GM18505 (cell line): Measurements from ENCODE around the gene TEX51.

Experiments used
- ATAC-seq: cut with Tn5 transposase; IDR thresholded peaks from one replicate; pipeline ENCODE4 v1.9.1; 2021; ENCODE audit not compliant: unreplicated experiment
- POLR2A ChIP-seq: IDR thresholded peaks from 4 replicates; pipeline ENCODE4 v1.6.1; 2011; ENCODE audit warnings: borderline replicate concordance; ENCODE audit not compliant: insufficient read depth, insufficient read length; ENCODE audit errors: extremely low read depth

Gene TEX51

DNA sequence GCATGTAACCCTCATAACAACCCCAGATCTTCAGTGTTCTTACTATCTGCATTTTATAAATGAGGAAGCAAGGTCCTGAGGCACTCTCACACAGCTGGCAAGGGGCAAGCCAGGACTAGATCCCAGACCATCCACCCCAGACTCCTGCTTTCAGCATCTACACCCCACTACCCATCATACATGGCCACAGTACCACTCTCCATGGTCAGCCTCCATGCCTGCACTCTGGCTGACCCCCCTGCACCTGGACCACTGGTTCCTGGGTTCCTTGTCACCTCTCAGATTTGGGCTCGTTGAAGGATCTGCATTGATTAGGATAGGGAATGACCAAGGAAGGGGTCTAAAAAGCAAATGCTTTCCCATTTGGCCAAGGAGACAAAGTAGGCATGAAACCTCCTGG is 36.0 kb upstream of the TEX51 start:
- TF ChIP-seq POLR2A: no peak
- no peak for ATAC-seq

DNA sequence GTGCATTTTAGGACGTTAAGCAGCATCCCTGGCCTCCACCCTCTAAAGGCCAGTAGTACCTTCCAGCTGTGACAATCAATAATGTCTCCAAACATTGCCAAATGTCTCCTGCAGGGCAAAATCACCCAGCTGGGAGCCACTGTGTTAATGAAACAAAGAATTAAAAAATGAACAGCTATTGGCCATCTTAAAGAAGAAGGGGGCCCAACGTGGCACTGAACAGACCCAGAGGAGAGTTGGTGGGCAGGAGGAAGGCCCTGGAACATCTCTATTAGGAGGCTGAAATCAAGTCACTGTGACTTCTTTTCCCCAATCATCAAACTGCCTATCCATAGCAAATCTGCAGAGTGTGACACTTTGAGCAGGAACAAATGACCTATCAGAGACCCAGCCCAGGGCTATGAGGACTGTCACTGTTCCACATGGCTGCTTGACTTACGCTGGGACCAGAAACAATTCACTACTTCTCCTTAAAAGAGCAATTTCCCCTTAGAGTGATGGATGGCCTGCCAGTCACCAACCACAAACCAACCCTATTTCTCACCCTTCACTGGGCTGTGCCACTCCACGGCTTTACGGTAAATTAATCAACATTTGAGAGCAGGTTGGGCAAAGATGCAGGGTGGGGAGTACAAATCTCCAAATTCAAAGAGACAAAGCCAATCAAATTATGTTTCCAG is 35.2 kb upstream of the TEX51 start:
- no peak for ATAC-seq
- no peak for TF ChIP-seq POLR2A

DNA sequence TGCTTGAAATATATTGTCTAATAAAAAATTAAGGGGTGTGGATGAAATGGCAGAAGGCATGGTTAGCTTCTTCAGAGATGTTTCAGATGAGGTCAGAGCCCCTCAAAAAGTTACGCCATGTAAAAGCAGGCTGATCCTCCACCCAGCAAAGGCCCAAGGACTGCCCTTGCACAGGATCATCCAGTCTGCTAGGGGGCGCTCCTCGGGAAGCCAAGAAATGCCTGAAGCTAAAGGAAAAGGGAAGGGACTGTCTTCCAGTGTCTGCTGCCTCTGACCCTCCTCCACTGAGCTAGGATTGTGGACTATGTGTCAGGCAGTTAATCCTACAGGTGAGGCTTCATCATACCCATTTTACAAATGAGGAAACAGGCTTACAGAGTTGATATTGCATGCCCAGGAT is 33.8 kb upstream of the TEX51 start:
- no peak for TF ChIP-seq POLR2A
- no peak for ATAC-seq

DNA sequence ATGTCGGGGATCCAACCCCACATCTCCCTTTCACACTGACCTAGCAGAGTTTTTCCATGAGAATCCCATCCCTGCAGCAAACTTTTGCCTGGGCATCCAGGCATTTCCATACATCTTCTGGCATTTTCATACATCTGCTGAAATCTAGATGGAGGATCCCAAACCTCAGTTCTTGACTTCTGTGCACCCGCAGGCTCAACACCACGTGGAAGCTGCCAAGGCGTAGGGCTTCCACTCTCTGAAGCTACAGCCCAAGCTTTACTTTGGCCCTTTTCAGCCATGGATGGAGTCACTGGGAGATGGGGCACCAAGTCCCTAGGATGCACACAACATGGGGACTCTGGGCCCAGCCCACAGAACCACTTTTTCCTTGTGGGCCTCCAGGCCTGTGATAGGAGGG is 32.2 kb upstream of the TEX51 start:
- no peak for TF ChIP-seq POLR2A
- ATAC-seq: no peak

DNA sequence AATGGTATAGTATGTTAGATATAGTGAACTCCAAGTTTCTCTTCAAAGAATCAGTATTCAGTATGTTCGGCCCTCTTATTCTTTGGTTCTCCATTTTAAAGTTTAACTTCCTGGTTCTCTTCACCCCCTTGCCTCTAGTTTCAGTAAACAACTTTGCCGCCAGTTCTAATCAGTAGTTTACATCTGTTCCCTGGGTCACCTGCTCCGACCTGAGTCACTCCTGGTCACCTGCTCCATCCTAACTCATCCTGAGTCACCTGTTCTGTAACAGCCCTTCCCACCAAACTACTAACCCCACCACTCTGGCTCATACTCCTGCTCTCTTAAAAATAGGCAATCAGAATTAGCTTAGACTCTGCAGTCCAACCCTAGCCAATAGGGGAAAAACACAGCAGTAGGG is 23.7 kb upstream of the TEX51 start:
- TF ChIP-seq POLR2A: no peak
- no peak for ATAC-seq

DNA sequence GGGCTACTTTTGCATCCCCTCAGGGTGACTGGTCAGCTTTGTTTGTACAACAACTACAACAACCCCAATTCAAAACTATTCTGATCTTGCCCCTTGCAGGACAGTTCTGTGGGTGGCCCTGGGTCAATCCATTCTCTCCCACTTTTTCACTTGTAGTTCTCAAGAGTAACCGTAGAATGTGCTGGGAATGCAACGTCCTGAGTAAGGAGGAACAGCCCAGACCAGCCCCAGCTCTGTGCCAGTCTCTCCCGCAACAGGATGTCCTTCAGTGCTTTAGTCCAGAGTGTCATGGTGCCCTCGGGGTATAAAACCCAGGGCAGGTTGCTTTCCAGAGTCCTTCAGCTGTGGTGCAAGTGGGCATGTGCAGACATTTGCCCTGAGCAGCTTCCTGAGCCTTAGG is 22.1 kb upstream of the TEX51 start:
- TF ChIP-seq POLR2A: no peak
- no peak for ATAC-seq

DNA sequence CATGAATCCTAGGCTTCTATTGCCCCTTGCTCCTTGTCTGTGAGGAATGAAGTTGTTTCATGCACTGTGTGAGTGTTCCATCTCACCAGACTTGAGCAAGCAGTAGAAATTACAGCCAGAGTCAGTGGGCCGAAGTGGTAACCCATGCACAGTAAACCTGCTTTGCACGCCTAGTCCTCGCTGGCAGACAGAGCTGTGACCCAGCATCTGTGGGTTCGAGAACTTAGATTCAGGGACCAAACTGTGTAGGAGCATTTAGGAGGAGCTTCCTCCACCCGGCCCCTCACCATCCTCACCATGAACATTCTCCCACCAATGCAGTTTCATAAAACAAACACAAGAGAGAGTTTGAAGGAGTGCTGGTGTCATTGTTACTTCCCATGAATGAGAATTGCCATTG is 21.6 kb upstream of the TEX51 start:
- ATAC-seq: no peak
- TF ChIP-seq POLR2A: no peak

DNA sequence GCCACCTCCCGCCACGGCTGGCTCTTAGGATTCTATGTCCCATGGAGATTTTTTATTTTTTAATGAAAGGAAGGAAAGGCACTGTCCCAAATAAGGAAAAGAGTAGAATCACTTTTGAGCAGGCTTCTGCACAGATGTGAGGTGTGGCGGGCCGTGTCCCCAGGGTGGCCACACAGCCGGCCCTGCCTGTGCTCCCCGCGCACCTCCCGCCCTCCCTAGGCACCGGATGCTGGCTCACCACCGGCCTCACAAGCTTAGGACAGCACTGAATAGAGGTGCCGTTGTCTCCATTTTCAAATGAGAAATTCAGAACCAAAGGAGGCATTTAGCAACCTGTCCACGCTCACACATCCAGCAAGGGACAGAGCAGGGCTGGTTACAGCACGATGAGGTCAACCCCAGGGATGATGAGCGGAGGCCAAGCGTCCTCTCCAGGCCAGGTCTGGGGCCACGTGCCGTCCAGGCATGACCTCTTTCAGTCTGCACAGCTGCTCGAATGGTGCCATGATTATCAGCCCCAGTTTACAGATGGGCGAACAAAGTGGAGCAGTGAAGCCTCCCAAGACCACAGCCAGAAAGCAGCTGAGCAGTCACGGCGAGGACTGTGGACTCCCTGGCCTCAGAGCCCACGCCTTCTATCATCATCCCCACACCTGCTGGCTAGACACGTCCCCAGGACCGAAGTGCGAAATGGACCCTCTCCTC is 20.7 kb upstream of the TEX51 start:
- ATAC-seq: no peak

DNA sequence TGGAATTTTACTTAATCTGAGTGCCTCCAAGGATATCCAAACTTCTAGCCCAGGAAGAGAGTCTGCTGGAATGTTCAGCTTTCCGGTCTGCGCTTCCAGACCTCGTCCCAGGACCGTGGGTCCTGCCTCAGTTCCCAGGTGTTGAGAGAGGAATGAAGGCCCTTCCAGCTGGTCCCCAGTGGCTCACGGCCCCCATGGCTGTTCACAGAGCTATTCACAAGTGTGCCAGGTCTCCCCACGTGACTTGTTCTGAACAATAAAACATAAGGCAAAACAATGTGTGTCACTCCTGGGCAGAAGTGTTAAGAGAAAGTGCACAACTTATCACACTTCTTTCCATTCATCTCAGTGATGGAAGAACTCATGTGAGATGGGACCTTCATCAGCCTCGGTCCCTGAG is 20.1 kb upstream of the TEX51 start:
- no peak for TF ChIP-seq POLR2A
- ATAC-seq: no peak

More for the DNA sequence above, 20.7 kb upstream of the TEX51 start:
- no peak for TF ChIP-seq POLR2A

DNA sequence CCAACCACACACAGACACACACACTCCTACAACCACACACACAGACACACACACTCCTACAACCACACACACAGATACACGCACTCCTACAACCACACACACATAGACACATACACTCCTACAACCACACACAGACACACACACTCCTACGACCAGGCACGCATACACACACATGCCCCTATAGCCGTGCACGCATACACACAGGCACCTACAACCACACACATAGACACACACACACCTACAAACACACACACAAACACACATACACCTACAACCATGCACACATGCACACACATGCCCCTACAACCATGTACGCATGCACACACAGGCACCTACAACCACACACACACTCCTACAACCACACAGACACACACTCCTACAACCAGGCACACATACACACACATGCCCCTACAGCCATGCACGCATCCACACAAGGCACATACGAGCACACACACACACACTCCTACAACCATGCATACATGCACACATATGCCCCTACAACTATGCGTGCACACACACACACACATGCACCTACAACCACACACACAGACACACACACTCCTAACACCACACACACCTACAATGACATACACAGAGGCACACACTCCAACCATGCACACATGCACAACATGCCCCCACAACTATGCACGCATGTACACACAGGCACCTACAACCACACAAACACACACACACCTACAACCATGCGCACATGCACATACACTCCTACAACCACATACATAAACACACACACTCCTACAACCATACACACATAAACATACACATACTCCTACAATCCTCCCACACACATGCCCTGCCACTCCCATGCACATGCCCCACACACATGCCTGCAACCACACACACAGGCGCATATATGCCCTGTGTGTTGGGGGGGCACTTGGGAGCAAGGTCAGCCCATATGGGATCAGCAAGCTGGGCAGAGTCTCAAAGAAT is 19.1 kb upstream of the TEX51 start:
- ATAC-seq: no peak

DNA sequence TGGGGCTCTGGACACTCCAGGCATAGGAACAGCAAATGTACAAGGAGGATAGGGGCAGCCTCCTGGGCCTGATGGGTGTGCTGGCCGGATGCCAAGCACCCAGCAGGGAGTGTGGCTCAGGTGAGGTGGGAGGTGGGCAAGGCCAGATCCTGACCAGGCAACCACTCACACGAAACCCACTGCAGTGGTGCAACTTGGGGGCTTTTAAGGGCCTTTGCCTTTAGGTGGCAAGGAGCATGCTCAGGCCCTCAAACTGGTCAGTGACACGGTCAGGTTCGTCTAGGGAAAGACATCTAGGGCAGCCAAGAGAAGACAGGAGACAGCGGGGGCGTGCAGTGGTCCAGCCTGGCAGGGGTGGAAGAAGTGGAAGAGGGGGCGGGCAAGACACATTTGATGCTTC is 18.4 kb upstream of the TEX51 start:
- no peak for ATAC-seq
- TF ChIP-seq POLR2A: no peak

More for the DNA sequence above, 19.1 kb upstream of the TEX51 start:
- no peak for TF ChIP-seq POLR2A

DNA sequence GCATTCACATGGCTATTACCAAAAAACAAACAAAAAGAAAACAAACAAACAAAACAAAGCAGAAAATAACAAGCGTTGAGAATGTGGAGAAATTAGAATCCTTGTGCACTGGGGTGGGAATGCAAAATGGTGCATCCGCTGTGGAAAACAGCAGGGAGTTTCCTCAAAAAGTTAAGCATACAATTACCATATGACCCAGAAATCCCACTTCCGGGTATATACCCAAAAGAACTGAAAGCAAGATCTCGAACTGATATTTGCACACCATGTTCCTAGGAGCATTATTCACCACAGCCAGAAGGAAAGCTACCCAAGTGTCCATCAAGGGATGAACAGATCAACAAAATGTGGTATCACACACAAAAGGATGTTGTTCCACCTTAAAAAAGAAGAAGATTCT is 17.9 kb upstream of the TEX51 start:
- no peak for ATAC-seq
- TF ChIP-seq POLR2A: no peak

DNA sequence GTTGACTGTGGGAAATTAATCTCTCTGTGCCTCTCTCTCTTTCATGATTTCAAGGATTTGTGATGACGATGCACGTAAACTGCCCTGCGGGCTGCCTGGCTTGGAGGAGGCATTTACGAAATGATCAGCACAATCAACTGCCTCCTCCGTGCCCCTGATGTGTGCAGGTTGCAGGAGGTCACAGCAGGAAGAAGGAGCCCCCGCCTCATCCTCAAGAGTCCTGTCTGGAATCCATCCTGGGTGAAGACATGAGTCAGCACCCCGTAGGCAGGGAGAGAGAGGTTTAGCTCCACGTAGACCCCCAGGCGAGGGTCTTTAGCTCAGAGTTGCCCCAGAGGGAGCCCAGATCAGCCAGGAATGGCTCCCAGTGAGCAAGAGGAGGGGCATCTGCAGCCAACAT is 17.1 kb upstream of the TEX51 start:
- TF ChIP-seq POLR2A: no peak

More for the DNA sequence above, 17.1 kb upstream of the TEX51 start:
- ATAC-seq: no peak
